Type B pancreatic cell (in vitro differentiated cells): ENCODE data around the gene TMEM45A. TPM values are rescaled to one million over a fixed set of nuclear protein-coding genes. Genes with fewer than 3 reads are reported as not detected.

ENCODE experiments used
- DNase-seq: peaks from one replicate; pipeline ENCODE4 v3.0.0; 2021; ENCODE audit warnings: mixed read lengths; ENCODE audit not compliant: unreplicated experiment; ENCODE audit errors: extremely low spot score
- H3K27ac Mint-ChIP-seq: 2 replicates; pipeline ENCODE4 v1.8.0; 2021; ENCODE audit warnings: mild to moderate bottlenecking, mixed read lengths
- H3K27me3 Mint-ChIP-seq: 2 replicates; pipeline ENCODE4 v1.8.0; 2021; ENCODE audit warnings: mixed read lengths
- H3K36me3 Mint-ChIP-seq: 2 replicates; pipeline ENCODE4 v1.8.0; 2021; ENCODE audit warnings: mixed read lengths
- H3K4me1 Mint-ChIP-seq: one replicate; pipeline ENCODE4 v1.8.0; 2021; ENCODE audit warnings: mixed read lengths; ENCODE audit not compliant: unreplicated experiment
- H3K4me3 Mint-ChIP-seq: 2 replicates; pipeline ENCODE4 v1.8.0; 2021; ENCODE audit warnings: mild to moderate bottlenecking, mixed read lengths
- H3K9me3 Mint-ChIP-seq: 2 replicates; pipeline ENCODE4 v1.8.0; 2021; ENCODE audit warnings: mixed read lengths
- total RNA-seq: library from RNA; stranded (reverse); gene quantifications from 2 replicates; pipeline ENCODE4 v1.2.1, GENCODE V29; 2021; ENCODE audit warnings: low replicate concordance
- TF ChIP-seq, protein P1 (sequence below): fragments of 200-600 bp; sonication (generic); conservative IDR thresholded peaks from 2 replicates; pipeline ENCODE4 v1.5.0; 2021; ENCODE audit warnings: antibody characterized with exemption, mild to moderate bottlenecking

Gene TMEM45A
- total RNA-seq, 1 donor from 2014 or later: 18.4 TPM

DNA sequence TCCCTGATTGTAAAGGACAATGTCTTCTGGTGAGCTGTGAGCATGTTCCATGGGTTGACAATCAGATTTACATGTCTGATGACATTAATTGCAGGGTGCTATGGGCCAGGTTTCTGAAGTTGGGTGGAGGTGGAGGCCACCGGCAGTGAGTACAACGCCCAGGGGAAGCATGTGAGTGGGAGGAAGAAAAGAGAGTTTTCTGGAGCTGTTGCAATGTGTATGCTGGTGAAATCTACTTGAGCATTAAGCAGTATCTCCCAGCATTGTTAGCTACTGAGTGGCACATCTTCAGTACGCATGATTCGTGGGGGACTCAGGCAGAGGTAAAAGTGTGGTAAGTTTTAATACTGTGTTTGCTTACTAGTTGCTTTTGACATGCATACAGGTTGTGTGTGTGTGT is 26.6 kb downstream of the TMEM45A start:
- Mint-ChIP-seq H3K9me3 (peaks cover 4% of the 10 kb centered on the region), H3K4me3 (no peak overlapping the region), H3K36me3 (peaks cover 14% of the 10 kb centered on the region), H3K4me1 (no peaks in the 10 kb centered on the region), H3K27me3 (peaks cover 15% of the 10 kb centered on the region), H3K27ac (no peak overlapping the region)
- TF ChIP-seq, protein P1, sequence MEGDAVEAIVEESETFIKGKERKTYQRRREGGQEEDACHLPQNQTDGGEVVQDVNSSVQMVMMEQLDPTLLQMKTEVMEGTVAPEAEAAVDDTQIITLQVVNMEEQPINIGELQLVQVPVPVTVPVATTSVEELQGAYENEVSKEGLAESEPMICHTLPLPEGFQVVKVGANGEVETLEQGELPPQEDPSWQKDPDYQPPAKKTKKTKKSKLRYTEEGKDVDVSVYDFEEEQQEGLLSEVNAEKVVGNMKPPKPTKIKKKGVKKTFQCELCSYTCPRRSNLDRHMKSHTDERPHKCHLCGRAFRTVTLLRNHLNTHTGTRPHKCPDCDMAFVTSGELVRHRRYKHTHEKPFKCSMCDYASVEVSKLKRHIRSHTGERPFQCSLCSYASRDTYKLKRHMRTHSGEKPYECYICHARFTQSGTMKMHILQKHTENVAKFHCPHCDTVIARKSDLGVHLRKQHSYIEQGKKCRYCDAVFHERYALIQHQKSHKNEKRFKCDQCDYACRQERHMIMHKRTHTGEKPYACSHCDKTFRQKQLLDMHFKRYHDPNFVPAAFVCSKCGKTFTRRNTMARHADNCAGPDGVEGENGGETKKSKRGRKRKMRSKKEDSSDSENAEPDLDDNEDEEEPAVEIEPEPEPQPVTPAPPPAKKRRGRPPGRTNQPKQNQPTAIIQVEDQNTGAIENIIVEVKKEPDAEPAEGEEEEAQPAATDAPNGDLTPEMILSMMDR: no peak
- DNase-seq: no peak

GRCh38 chr3:100521439-100521845 is 29.0 kb downstream of the TMEM45A start:
- no peak for DNase-seq
- H3K36me3 Mint-ChIP-seq: peaks cover 19% of the 10 kb centered on the region
- TF ChIP-seq, protein P1: no peak
- H3K4me1 Mint-ChIP-seq: peaks cover 13% of the 10 kb centered on the region
- H3K27ac Mint-ChIP-seq: no peak overlapping the region
- H3K4me3 Mint-ChIP-seq: no peak overlapping the region
- H3K27me3 Mint-ChIP-seq: peaks cover 23% of the 10 kb centered on the region
- peaks cover 4% of the 10 kb centered on the region for H3K9me3 Mint-ChIP-seq

DNA sequence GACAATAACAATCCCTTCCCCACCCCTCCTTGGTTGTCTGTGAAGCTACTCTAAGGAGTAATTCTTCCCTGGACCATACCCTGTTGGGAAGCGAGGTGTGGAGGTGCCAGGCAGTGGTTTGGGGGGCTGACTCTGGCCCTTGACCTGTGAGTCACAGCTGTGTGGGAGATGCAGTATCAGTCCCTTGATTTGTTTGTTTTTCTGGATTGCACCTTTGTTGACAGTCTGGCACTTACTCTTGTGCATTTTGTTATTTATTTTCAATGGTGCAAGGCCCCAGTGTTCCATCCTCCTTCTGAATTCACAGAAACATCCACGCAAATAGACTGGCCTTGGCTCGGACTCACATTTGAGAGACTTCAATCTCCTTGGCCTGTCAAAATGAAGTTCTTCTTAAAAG is 29.7 kb downstream of the TMEM45A start:
- DNase-seq: no peak
- no peak overlapping the region for H3K4me3 Mint-ChIP-seq
- no peak overlapping the region for H3K27ac Mint-ChIP-seq
- H3K27me3 Mint-ChIP-seq: peaks cover 23% of the 10 kb centered on the region
- H3K4me1 Mint-ChIP-seq: peaks cover 15% of the 10 kb centered on the region
- H3K9me3 Mint-ChIP-seq: peaks cover 4% of the 10 kb centered on the region
- H3K36me3 Mint-ChIP-seq: peaks cover 19% of the 10 kb centered on the region
- TF ChIP-seq, protein P1: no peak

DNA sequence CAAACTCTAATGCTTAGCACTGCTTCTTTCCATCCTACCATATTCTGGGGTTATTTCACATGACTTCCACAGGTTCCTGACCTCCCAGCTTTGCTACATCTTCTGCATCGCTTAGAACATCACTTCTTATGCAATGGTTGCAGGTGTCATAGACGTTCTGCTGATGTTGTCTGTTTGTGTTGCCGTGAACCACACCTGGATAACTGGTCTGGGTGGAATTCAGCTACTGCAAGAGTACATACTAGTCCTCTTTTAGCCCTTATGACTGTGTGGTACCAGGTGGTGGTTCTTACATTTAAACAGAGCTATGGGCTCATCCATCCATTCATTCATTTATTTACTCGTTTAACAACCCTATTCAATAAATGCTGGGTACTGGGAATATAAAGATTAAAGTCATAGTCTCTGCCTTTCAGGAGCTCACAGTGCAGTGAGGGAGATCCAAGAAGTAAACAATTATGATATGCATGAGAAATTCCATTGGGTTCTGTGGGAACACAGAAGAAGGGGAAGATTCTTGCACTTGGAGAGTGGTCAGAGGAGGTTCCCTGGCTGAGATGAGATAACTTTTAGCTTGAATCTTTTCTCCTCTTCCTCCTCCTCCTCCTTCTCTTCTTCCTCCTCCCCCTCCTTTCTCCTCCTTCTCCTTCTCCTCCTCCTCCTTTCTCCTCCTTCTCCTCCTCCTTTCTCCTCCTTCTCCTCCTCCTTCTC is 30.8 kb downstream of the TMEM45A start:
- DNase-seq: no peak
- Mint-ChIP-seq H3K9me3 (peaks cover 4% of the 10 kb centered on the region), H3K4me3 (no peak overlapping the region), H3K27me3 (peaks cover 25% of the 10 kb centered on the region), H3K27ac (no peak overlapping the region), H3K4me1 (peaks cover 15% of the 10 kb centered on the region), H3K36me3 (peaks cover 19% of the 10 kb centered on the region)
- TF ChIP-seq, protein P1: no peak

DNA sequence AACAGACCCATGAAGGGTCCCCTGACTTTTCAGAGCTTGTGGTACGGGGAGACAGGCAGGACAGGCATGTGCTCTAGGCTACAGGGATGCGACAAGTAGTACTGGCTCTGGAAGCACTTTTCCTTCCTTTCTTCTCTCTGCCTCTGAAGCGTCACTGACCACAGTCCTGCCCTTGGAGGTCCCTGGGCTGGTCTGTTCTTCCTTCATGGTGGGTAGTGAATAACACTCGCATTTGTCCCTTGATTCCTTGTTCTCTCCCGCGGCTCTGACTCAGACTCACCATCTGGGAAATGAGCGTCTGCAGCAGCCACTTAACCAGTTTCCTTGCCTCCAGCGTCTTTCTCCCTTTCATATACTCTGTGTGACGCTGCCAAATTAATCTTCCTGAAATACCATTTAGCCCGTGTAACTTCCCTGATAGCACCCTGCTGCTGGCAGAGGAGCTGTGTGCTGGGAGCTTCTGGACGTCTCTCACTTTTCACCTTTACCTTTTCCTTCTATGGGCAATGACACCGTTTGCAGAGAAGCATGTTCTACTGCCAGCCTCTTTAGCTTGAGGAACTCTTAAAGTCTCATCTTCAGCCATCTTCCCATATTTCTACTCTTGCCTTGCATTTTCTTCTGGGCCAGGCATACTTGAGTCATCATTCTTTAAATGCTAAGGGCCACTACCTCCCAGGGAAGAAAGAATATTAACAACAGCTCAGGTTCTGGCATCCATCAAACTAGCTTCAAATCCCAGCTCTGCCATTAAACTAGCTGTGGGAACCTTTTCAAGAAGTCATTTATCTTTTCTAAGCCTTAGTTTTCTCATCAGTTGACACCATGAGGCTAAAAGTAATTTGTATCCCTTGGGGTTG is 33.6 kb downstream of the TMEM45A start:
- Mint-ChIP-seq H3K4me1 (peaks cover 15% of the 10 kb centered on the region), H3K36me3 (peaks cover 10% of the 10 kb centered on the region), H3K4me3 (peak overlapping the region; percentile 40), H3K27ac (peak overlapping the region; percentile 90), H3K27me3 (peaks cover 27% of the 10 kb centered on the region), H3K9me3 (peaks cover 4% of the 10 kb centered on the region)
- DNase-seq: no peak
- TF ChIP-seq, protein P1: no peak
